HEK293 (cell line): ENCODE results near the gene SELPLG.

Source experiments
- CTCF ChIA-PET: fragments of 350-600 bp; formaldehyde crosslinking; extraction: SDS; loops from one replicate; lab custom pipeline; 2021; ENCODE audit warnings: antibody characterized with exemption; lab: Yijun Ruan, JAX
- POLR2A ChIA-PET: fragments of 300-600 bp; formaldehyde crosslinking; extraction: SDS; loops from one replicate; lab custom pipeline; 2020; ENCODE audit warnings: antibody characterized with exemption, inconsistent platforms; lab: Yijun Ruan, JAX
- H3K27ac ChIP-seq: fragments of 200-500 bp; sonication (Bioruptor generic); 2 replicates; pipeline ENCODE4 v1.5.1; 2014; ENCODE audit warnings: low read depth, low read length, control low read depth, inconsistent platforms; ENCODE audit errors: extremely low read depth
- H3K36me3 ChIP-seq, 2 experiments: fragments of 200-500 bp in 1 of 2; sonication (Bioruptor generic) in 1 of 2; 1 replicate in 1 of 2; 2 replicates in 1 of 2; pipeline ENCODE4 v1.5.1; 2014 to 2017; ENCODE audit warnings: inconsistent platforms in 2 of 2, low read length in 2 of 2; ENCODE audit not compliant: control insufficient read depth in 2 of 2, insufficient read depth in 1 of 2
- H3K4me1 ChIP-seq: fragments of 200-500 bp; sonication (Bioruptor generic); 2 replicates; pipeline ENCODE4 v1.5.1; 2014; ENCODE audit warnings: mild to moderate bottlenecking, low read length, inconsistent platforms; ENCODE audit not compliant: control insufficient read depth, insufficient read depth
- H3K4me3 ChIP-seq: 2 replicates; pipeline ENCODE4 v1.5.1; 2011; ENCODE audit warnings: low read depth, mild to moderate bottlenecking, control low read depth, low read length, moderate library complexity
- H3K9me3 ChIP-seq: fragments of 200-500 bp; sonication (Bioruptor generic); 2 replicates; pipeline ENCODE4 v1.5.1; 2014; ENCODE audit warnings: low read depth, low read length, inconsistent platforms; ENCODE audit not compliant: control insufficient read depth, insufficient read depth
- SP2 ChIP-seq: fragments of 450-650 bp; formaldehyde crosslinking; IDR thresholded peaks from 2 replicates; pipeline ENCODE4 v1.5.1; 2016; ENCODE audit warnings: missing biosample characterization, missing genetic modification characterization
- TRIM28 ChIP-seq: IDR thresholded peaks from 2 replicates; pipeline ENCODE4 v1.6.1; 2011; ENCODE audit warnings: low read length, control low read depth, borderline replicate concordance
- ZFP41 ChIP-seq: fragments of 450-650 bp; formaldehyde crosslinking; IDR thresholded peaks from 2 replicates; pipeline ENCODE4 v1.5.1; 2016; ENCODE audit warnings: missing biosample characterization, missing genetic modification characterization, borderline replicate concordance
- ZNF10 ChIP-seq: fragments of 450-650 bp; formaldehyde crosslinking; IDR thresholded peaks from 2 replicates; pipeline ENCODE4 v1.5.1; 2017; ENCODE audit warnings: missing biosample characterization, missing genetic modification characterization
- ZNF221 ChIP-seq: fragments of 450-650 bp; formaldehyde crosslinking; IDR thresholded peaks from 2 replicates; pipeline ENCODE4 v1.5.1; 2017; ENCODE audit warnings: missing biosample characterization, missing genetic modification characterization, borderline replicate concordance
- ZNF223 ChIP-seq: fragments of 450-650 bp; formaldehyde crosslinking; IDR thresholded peaks from 2 replicates; pipeline ENCODE4 v1.5.1; 2016; ENCODE audit warnings: missing biosample characterization, missing genetic modification characterization
- ZNF324 ChIP-seq: fragments of 450-650 bp; formaldehyde crosslinking; IDR thresholded peaks from 2 replicates; pipeline ENCODE4 v1.5.1; 2016; ENCODE audit warnings: missing biosample characterization, missing genetic modification characterization
- ZNF433 ChIP-seq: fragments of 450-650 bp; formaldehyde crosslinking; IDR thresholded peaks from 2 replicates; pipeline ENCODE4 v1.5.1; 2016; ENCODE audit warnings: missing biosample characterization, missing genetic modification characterization, low read depth
- ZNF510 ChIP-seq: fragments of 450-650 bp; formaldehyde crosslinking; IDR thresholded peaks from 2 replicates; pipeline ENCODE4 v1.5.1; 2018; ENCODE audit warnings: mild to moderate bottlenecking, missing genetic modification characterization, missing biosample characterization; ENCODE audit not compliant: insufficient replicate concordance
- ZNF830 ChIP-seq: fragments of 450-650 bp; IDR thresholded peaks from 2 replicates; pipeline ENCODE4 v1.5.0; 2018; ENCODE audit warnings: missing biosample characterization, missing genetic modification characterization, low read depth, mild to moderate bottlenecking, moderate library complexity
- TF ChIP-seq, protein P1 (sequence below): fragments of 450-650 bp; formaldehyde crosslinking; IDR thresholded peaks from 2 replicates; pipeline ENCODE4 v1.5.1; 2016; ENCODE audit warnings: missing biosample characterization, missing genetic modification characterization

SELPLG gene

DNA sequence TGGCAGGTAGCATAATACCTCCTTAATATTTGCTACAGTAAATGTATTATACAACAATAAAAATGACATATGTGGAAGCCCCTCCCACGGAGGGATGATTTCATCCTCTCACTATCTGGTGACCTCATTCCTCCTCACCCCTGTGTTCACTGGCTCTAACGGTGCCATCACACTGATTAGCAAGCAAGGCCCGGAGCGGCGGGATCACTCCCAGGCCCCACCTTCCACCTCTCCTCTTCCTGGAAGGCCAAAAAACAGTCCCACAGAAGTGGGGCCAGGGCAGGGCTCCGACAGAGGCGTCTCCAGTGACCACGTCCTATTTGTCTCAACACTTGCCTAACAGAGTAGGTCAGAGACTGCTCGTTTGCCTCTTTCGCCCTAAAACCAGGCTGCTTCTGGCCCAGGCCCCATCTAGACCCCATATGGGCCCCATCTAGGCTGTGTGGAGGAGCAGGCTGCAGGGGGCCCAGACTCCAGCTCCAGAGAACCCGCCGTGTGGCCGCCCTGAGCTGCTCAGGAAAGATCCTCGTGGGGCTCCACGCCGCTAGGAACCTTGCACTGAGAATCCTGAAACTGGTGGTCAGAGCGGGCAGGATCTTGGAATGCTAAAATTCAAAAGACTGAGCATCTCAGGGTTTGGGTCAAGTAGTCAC is 3.7 kb downstream of the SELPLG start (continued):
- TF ChIP-seq ZFP41 = no peak
- TF ChIP-seq, protein P1, sequence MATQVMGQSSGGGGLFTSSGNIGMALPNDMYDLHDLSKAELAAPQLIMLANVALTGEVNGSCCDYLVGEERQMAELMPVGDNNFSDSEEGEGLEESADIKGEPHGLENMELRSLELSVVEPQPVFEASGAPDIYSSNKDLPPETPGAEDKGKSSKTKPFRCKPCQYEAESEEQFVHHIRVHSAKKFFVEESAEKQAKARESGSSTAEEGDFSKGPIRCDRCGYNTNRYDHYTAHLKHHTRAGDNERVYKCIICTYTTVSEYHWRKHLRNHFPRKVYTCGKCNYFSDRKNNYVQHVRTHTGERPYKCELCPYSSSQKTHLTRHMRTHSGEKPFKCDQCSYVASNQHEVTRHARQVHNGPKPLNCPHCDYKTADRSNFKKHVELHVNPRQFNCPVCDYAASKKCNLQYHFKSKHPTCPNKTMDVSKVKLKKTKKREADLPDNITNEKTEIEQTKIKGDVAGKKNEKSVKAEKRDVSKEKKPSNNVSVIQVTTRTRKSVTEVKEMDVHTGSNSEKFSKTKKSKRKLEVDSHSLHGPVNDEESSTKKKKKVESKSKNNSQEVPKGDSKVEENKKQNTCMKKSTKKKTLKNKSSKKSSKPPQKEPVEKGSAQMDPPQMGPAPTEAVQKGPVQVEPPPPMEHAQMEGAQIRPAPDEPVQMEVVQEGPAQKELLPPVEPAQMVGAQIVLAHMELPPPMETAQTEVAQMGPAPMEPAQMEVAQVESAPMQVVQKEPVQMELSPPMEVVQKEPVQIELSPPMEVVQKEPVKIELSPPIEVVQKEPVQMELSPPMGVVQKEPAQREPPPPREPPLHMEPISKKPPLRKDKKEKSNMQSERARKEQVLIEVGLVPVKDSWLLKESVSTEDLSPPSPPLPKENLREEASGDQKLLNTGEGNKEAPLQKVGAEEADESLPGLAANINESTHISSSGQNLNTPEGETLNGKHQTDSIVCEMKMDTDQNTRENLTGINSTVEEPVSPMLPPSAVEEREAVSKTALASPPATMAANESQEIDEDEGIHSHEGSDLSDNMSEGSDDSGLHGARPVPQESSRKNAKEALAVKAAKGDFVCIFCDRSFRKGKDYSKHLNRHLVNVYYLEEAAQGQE (tag by site-specific recombination) = no peak

DNA sequence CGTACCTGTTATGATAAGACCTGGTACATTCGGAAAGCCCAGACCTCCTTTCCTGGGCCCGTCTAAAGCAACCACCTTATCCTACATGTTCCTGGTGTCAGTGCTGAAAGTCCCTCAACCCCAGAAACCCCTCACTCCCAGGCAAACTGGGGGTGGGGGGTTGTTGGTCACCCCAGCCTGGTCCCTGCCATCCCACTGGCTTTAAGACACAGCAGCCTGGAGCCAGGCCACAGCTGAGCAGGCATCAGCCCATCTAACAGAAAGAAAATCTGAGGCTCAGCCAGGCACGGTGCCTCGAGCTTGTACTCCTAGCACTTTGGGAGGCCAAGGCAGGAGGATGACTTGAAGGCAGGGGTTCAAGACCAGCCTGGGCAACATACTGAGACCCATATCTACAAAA is 4.5 kb downstream of the SELPLG start:
- Histone ChIP-seq H3K27ac (no peak overlapping the region), H3K4me1 (no peaks in the 10 kb centered on the region; the same call in 1 of the 2 replicates)
- TF ChIP-seq ZNF433 (no peak), ZNF223 (tag by site-specific recombination) (no peak), ZNF221 (tag by site-specific recombination) (no peak), TRIM28 (no peak), ZNF324 (tag by site-specific recombination) (no peak)
- TF ChIP-seq, all 188 proteins: peak for 0
- CTCF ChIA-PET = interaction anchor here (0.6 to 1.1 kb wide), 2 partner anchors 59 to 65 kb away, joined by 4 to 6 read pairs; no protein-coding TSS in a partner anchor
- H3K9me3 ChIP-seq = no peaks in the 10 kb centered on the region
- no peaks in the 10 kb centered on the region for H3K36me3 ChIP-seq
- POLR2A ChIA-PET = interaction anchor here (1.1 kb wide), 2 partner anchors 11 to 64 kb away, joined by 3 read pairs; no protein-coding TSS in a partner anchor
- H3K4me3 ChIP-seq = no peak overlapping the region

DNA sequence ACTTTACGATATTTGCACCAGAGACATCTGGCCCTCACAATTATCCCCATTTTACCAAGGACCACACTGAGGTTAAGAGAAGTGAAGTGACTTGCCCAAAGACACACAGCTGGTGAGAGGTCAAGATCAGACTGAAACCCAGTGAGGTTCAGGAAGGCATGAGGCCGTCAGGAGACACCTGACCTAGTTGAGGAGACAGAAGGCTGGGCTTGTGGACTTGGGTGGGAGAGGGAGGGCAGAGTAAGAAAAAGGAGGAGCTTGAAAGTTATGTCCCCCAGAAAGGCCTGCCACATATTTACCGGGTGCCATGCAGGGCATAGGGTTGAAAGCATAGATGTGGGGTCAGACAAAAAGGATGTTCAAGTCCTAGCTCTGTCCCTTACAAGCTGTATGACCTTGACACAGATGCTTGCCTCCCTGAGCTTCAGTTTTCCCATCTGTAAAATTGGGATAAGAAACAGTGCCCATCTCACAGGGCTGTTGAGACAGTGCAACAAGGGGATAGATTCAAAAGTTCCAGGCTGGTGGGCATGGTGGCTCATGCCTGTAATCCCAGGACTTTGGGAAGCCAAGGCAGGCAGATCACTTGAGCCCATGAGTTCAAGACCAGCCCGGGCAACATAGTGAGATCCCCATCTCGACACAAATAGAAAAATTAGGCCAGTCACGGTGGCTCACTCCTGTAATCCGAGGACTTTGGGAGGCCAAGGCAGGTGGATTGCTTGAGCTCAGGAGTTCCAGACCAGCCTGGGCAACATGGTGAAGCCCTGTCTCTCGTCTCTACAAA is 6.4 kb downstream of the SELPLG start:
- TF ChIP-seq, protein P1 (tag by site-specific recombination) = no peak
- TF ChIP-seq ZNF10 (tag by site-specific recombination) (no peak), SP2 (tag by site-specific recombination) (no peak), ZNF830 (no peak), ZNF510 (tag by site-specific recombination) (no peak)
- TF ChIP-seq, all 188 proteins: peak for 0
- Histone ChIP-seq H3K4me1 (no peaks in the 10 kb centered on the region; the same call in 1 of the 2 replicates), H3K36me3 (no peaks in the 10 kb centered on the region), H3K4me3 (no peak overlapping the region), H3K9me3 (no peaks in the 10 kb centered on the region), H3K27ac (no peak overlapping the region)
- ChIA-PET CTCF (interaction anchor here (1.5 to 2.5 kb wide), 2 partner anchors 9 to 63 kb away, joined by 6 to 25 read pairs; no protein-coding TSS in a partner anchor), POLR2A (interaction anchor here (0.7 to 2.3 kb wide), 2 partner anchors 65 to 813 kb away, joined by 3 to 5 read pairs; partner anchors contain the start of gene ISCU)
